ENCODE results near the gene MUC2.

DNA sequence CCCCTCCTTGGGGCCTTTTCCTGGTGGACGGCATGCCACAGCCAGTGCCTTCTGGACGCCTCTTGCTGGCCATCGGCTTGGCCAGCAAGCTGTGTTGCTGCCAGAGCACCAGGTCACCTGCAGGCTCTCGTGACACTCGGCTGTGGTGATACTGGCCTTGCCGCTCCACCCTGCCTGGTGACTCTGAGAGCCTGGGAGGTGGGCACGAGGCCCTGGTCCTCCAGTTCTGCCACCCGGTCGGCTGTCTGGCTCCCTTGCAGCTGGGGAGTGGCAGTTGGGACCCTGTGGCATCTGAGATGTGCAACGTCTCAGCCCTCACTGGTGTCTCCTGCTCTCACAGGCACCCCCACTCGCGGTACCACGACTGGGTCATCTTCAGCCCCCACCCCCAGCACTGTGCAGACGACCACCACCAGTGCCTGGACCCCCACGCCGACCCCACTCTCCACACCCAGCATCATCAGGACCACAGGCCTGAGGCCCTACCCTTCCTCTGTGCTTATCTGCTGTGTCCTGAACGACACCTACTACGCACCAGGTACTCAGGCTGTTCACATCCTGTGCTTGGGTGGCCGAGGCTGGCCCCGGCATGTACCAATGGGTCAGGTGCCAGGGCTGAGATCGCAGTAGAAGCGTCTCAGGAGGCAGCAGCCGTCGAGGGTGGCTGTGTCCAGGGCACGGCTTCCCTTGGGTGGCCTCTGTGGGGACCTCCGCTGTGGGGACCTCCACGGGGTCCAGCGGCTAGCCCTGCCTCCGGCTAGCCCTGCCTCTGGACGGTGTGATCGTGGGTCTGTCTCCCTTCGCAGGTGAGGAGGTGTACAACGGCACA lies 26.0 kb downstream of the MUC2 start:
- TF ChIP-seq, protein P1, sequence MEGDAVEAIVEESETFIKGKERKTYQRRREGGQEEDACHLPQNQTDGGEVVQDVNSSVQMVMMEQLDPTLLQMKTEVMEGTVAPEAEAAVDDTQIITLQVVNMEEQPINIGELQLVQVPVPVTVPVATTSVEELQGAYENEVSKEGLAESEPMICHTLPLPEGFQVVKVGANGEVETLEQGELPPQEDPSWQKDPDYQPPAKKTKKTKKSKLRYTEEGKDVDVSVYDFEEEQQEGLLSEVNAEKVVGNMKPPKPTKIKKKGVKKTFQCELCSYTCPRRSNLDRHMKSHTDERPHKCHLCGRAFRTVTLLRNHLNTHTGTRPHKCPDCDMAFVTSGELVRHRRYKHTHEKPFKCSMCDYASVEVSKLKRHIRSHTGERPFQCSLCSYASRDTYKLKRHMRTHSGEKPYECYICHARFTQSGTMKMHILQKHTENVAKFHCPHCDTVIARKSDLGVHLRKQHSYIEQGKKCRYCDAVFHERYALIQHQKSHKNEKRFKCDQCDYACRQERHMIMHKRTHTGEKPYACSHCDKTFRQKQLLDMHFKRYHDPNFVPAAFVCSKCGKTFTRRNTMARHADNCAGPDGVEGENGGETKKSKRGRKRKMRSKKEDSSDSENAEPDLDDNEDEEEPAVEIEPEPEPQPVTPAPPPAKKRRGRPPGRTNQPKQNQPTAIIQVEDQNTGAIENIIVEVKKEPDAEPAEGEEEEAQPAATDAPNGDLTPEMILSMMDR (IDR thresholded peaks at IDR 0.05), result no peak
- TF ChIP-seq EP300 (IDR thresholded peaks at IDR 0.05), result no peak

All from stomach (tissue), 4 donors.